C4-2B (cell line): ENCODE data around the gene PPP2R5B.

Source experiments
- ZFX ChIP-seq: fragments of 450-650 bp; IDR thresholded peaks from 2 replicates; pipeline ENCODE4 v1.6.1; 2017
- TF ChIP-seq, protein P1 (sequence below): fragments of 450-650 bp; conservative IDR thresholded peaks from 2 replicates; pipeline ENCODE4 v1.5.1; 2017; ENCODE audit warnings: mild to moderate bottlenecking

DNA sequence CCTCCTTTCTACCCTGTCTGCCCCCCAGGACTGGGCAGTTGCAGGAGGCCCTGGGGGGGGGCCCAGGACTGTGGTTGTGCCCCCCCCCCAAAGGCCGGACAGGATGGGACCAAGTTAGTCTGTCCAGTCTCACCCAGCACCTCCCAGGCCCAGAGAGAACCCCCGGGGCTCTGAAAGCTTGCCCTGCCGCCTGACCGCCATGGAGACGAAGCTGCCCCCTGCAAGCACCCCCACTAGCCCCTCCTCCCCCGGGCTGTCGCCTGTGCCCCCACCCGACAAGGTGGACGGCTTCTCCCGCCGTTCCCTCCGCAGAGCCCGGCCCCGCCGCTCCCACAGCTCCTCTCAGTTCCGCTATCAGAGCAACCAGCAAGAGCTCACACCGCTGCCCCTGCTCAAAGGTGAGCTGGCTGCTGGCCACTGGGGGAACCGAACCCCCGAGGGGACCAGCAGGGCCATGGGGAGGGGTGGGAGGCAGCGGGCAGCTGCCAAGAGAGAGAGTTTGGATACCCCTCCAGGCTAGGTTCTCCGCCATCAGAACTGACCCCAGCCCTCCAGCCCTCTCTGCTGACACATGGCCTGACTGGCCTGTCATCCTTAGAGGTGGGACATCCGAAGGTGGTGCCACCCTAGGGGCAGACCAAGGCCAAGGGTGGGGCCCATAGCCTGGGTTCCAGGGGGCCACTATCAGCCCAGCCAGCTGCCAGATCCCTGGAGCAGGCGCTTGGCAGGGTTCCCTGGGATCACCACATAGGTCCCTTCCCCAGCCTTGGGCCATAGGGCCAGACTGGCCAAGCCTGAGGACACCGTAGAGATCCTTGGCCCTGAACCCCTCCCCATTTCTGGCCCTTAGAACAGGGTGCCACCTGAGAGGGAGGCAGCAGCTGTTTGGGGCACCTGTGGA lies 1.3 kb downstream of the PPP2R5B start:
- TF ChIP-seq, protein P1, sequence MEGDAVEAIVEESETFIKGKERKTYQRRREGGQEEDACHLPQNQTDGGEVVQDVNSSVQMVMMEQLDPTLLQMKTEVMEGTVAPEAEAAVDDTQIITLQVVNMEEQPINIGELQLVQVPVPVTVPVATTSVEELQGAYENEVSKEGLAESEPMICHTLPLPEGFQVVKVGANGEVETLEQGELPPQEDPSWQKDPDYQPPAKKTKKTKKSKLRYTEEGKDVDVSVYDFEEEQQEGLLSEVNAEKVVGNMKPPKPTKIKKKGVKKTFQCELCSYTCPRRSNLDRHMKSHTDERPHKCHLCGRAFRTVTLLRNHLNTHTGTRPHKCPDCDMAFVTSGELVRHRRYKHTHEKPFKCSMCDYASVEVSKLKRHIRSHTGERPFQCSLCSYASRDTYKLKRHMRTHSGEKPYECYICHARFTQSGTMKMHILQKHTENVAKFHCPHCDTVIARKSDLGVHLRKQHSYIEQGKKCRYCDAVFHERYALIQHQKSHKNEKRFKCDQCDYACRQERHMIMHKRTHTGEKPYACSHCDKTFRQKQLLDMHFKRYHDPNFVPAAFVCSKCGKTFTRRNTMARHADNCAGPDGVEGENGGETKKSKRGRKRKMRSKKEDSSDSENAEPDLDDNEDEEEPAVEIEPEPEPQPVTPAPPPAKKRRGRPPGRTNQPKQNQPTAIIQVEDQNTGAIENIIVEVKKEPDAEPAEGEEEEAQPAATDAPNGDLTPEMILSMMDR = no peak
- no peak for TF ChIP-seq ZFX
